Peyer's patch (tissue), 4 donors: ENCODE measurements around the gene DACH2.

Experiments used
- POLR2A ChIP-seq, 2 donors: fragments of 450-650 bp; IDR thresholded peaks; one replicate each; pipeline ENCODE4 v1.5.1; 2017; ENCODE audit warnings: antibody characterized with exemption in 2 of 2, mild to moderate bottlenecking in 2 of 2, moderate library complexity in 2 of 2
- TF ChIP-seq, protein P1 (sequence below), 6 experiments: fragments of 450-650 bp in 4 of 6; fragments of 200-600 bp in 2 of 6; sonication (generic) in 1 of 6; IDR thresholded peaks; one replicate each; pipeline ENCODE4 v1.5.1; 2017 to 2019; ENCODE audit warnings: antibody characterized with exemption in 6 of 6, mild to moderate bottlenecking in 3 of 6, moderate library complexity in 1 of 6

DNA sequence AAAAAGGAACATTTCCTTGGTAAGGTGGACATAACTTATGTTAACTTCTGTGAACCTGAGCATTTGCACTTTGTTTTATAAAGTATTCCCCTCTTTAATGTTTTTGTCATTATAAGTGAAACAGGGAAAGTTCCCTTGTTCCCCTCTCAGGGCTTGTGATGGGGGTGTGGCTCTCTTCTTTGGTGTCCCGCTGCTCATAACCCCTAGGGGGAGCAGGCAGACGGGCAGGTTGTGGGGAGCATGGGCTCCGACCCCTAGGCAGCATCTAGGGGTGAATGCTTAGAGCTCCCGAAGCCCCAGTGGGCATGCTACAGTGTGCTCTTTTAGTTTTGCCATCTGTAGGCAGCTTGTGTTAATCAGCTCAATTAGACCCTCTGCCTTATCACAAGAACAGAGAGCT, 200.4 kb downstream of the DACH2 start:
- no peak for TF ChIP-seq POLR2A (IDR thresholded peaks at IDR 0.05)
- TF ChIP-seq, protein P1, sequence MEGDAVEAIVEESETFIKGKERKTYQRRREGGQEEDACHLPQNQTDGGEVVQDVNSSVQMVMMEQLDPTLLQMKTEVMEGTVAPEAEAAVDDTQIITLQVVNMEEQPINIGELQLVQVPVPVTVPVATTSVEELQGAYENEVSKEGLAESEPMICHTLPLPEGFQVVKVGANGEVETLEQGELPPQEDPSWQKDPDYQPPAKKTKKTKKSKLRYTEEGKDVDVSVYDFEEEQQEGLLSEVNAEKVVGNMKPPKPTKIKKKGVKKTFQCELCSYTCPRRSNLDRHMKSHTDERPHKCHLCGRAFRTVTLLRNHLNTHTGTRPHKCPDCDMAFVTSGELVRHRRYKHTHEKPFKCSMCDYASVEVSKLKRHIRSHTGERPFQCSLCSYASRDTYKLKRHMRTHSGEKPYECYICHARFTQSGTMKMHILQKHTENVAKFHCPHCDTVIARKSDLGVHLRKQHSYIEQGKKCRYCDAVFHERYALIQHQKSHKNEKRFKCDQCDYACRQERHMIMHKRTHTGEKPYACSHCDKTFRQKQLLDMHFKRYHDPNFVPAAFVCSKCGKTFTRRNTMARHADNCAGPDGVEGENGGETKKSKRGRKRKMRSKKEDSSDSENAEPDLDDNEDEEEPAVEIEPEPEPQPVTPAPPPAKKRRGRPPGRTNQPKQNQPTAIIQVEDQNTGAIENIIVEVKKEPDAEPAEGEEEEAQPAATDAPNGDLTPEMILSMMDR (IDR thresholded peaks at IDR 0.05): no peak
